SK-N-SH treated with all-trans-retinoic acid at 6 μM for 48 hours (cell line): ENCODE results near the gene TMA7B.

ENCODE experiments used
- ATAC-seq: fragments of 200-7000 bp; cut with Tn5 transposase; 3 replicates; pipeline ENCODE4 v1.9.1; 2020; ENCODE audit warnings: mild to moderate bottlenecking, moderate library complexity
- ARNTL ChIP-seq: fragments of 450-650 bp; formaldehyde crosslinking; IDR thresholded peaks from 2 replicates; pipeline ENCODE4 v1.5.0; 2020; ENCODE audit warnings: low read depth, mild to moderate bottlenecking, moderate library complexity, borderline replicate concordance
- BACH2 ChIP-seq: fragments of 250-450 bp; sonication (Bioruptor Pico); IDR thresholded peaks from 2 replicates; pipeline ENCODE4 v1.9.0; 2021; ENCODE audit warnings: mild to moderate bottlenecking, borderline replicate concordance
- CSDC2 ChIP-seq: fragments of 250-450 bp; sonication (Bioruptor Pico); IDR thresholded peaks from 2 replicates; pipeline ENCODE4 v1.5.0; 2020; ENCODE audit warnings: mild to moderate bottlenecking, moderate library complexity
- ESRRG ChIP-seq: fragments of 250-450 bp; sonication (Bioruptor Pico); IDR thresholded peaks from 2 replicates; pipeline ENCODE4 v1.6.1; 2021; ENCODE audit warnings: mild to moderate bottlenecking
- GLIS3 ChIP-seq: fragments of 250-450 bp; sonication (Bioruptor Pico); IDR thresholded peaks from 2 replicates; pipeline ENCODE4 v1.5.0; 2020; ENCODE audit warnings: mild to moderate bottlenecking, moderate library complexity
- ISL1 ChIP-seq: fragments of 250-450 bp; sonication (Bioruptor Pico); IDR thresholded peaks from 2 replicates; pipeline ENCODE4 v2.1.2; 2022; ENCODE audit warnings: mild to moderate bottlenecking, moderate library complexity
- OSR1 ChIP-seq: fragments of 250-450 bp; sonication (Bioruptor Pico); IDR thresholded peaks from 2 replicates; pipeline ENCODE4 v1.8.0; 2022; ENCODE audit warnings: moderate library complexity, mild to moderate bottlenecking, inconsistent platforms
- PPARA ChIP-seq: fragments of 250-450 bp; sonication (Bioruptor Pico); IDR thresholded peaks from 2 replicates; pipeline ENCODE4 v1.5.0; 2020; ENCODE audit warnings: mild to moderate bottlenecking, borderline replicate concordance
- RARB ChIP-seq: fragments of 250-450 bp; sonication (Bioruptor Pico); IDR thresholded peaks from 2 replicates; pipeline ENCODE4 v1.8.0; 2021; ENCODE audit warnings: mild to moderate bottlenecking, moderate library complexity
- SNAI2 ChIP-seq: fragments of 250-450 bp; sonication (Bioruptor Pico); IDR thresholded peaks from 2 replicates; pipeline ENCODE4 v1.5.0; 2020; ENCODE audit warnings: mild to moderate bottlenecking, moderate library complexity
- TCF4 ChIP-seq: fragments of 250-450 bp; sonication (Bioruptor Pico); IDR thresholded peaks from 2 replicates; pipeline ENCODE4 v1.8.0; 2021; ENCODE audit warnings: mild to moderate bottlenecking, moderate library complexity, borderline replicate concordance
- TOX ChIP-seq: fragments of 250-450 bp; sonication (Bioruptor Pico); IDR thresholded peaks from 2 replicates; pipeline ENCODE4 v1.8.0; 2021; ENCODE audit warnings: mild to moderate bottlenecking, moderate library complexity, borderline replicate concordance
- ZC3H10 ChIP-seq: fragments of 250-450 bp; sonication (Bioruptor Pico); IDR thresholded peaks from 2 replicates; pipeline ENCODE4 v1.5.1; 2021; ENCODE audit warnings: mild to moderate bottlenecking, moderate library complexity
- ZFP30 ChIP-seq: fragments of 450-650 bp; formaldehyde crosslinking; IDR thresholded peaks from 2 replicates; pipeline ENCODE4 v1.5.0; 2022; ENCODE audit warnings: mild to moderate bottlenecking, moderate library complexity
- ZNF70 ChIP-seq: fragments of 450-650 bp; formaldehyde crosslinking; IDR thresholded peaks from 2 replicates; pipeline ENCODE4 v1.5.0; 2020; ENCODE audit warnings: mild to moderate bottlenecking, moderate library complexity
- TF ChIP-seq, protein P1 (sequence below): fragments of 250-450 bp; sonication (Bioruptor Pico); IDR thresholded peaks from 2 replicates; pipeline ENCODE4 v1.5.1; 2020; ENCODE audit warnings: low read depth, mild to moderate bottlenecking, moderate library complexity
- TF ChIP-seq, protein P2 (sequence below): fragments of 250-450 bp; sonication (Bioruptor Pico); IDR thresholded peaks from 2 replicates; pipeline ENCODE4 v1.8.0; 2020; ENCODE audit warnings: mild to moderate bottlenecking, moderate library complexity, borderline replicate concordance
- TF ChIP-seq, protein P3 (sequence below): fragments of 250-450 bp; sonication (Bioruptor Pico); IDR thresholded peaks from 2 replicates; pipeline ENCODE4 v1.8.0; 2021; ENCODE audit warnings: low read depth, mild to moderate bottlenecking, moderate library complexity, borderline replicate concordance
- TF ChIP-seq, protein P4 (sequence below): fragments of 250-450 bp; sonication (Bioruptor Pico); IDR thresholded peaks from 2 replicates; pipeline ENCODE4 v1.5.1; 2021; ENCODE audit warnings: mild to moderate bottlenecking, moderate library complexity
- TF ChIP-seq, protein P5 (sequence below): fragments of 250-450 bp; sonication (Bioruptor Pico); IDR thresholded peaks from 2 replicates; pipeline ENCODE4 v1.5.0; 2020; ENCODE audit warnings: mild to moderate bottlenecking, moderate library complexity

Gene TMA7B

DNA sequence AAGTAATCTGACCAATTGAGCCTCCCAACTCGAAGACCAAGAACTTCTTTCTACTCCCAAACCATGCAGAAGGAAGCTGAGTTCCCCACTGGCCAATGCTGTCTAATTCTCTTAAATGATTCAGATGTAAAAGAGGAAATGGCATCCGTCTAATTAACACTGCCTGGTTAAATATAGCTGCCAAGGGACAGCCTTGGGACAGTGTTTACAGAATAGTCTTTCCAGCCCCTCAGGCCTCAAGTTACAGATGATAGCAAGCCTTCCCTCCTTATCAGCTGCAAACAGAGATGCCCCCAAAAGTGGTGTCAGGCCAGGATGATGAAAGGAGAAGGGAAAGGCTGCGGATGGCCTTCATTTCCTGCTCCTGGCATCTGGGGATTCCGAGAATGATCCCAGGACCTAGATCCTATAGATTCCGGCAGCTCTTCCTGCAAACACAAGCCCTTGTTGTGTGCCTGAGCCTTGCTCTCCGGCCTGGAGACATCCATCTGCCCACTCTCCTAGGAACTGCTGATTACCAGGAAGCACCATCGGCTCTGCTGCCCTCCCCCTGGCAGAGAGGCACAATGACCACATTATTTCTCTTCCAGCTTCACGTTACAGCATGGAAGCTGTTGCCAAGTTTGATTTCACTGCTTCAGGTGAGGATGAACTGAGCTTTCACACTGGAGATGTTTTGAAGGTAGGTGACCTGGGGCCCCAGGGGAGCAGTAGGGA is 13.5 kb upstream of the TMA7B start:
- ATAC-seq: no peak
- TF ChIP-seq, protein P1, sequence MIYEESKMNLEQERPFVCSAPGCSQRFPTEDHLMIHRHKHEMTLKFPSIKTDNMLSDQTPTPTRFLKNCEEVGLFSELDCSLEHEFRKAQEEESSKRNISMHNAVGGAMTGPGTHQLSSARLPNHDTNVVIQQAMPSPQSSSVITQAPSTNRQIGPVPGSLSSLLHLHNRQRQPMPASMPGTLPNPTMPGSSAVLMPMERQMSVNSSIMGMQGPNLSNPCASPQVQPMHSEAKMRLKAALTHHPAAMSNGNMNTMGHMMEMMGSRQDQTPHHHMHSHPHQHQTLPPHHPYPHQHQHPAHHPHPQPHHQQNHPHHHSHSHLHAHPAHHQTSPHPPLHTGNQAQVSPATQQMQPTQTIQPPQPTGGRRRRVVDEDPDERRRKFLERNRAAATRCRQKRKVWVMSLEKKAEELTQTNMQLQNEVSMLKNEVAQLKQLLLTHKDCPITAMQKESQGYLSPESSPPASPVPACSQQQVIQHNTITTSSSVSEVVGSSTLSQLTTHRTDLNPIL: no peak
- TF ChIP-seq, protein P2, sequence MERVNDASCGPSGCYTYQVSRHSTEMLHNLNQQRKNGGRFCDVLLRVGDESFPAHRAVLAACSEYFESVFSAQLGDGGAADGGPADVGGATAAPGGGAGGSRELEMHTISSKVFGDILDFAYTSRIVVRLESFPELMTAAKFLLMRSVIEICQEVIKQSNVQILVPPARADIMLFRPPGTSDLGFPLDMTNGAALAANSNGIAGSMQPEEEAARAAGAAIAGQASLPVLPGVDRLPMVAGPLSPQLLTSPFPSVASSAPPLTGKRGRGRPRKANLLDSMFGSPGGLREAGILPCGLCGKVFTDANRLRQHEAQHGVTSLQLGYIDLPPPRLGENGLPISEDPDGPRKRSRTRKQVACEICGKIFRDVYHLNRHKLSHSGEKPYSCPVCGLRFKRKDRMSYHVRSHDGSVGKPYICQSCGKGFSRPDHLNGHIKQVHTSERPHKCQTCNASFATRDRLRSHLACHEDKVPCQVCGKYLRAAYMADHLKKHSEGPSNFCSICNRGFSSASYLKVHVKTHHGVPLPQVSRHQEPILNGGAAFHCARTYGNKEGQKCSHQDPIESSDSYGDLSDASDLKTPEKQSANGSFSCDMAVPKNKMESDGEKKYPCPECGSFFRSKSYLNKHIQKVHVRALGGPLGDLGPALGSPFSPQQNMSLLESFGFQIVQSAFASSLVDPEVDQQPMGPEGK (CRISPR knock-in tag): no peak
- TF ChIP-seq RARB (CRISPR knock-in tag): no peak
- no peak for TF ChIP-seq ZC3H10
- TF ChIP-seq TCF4 (CRISPR knock-in tag): no peak
- no peak for TF ChIP-seq ISL1 (CRISPR knock-in tag)
- TF ChIP-seq PPARA (CRISPR knock-in tag): no peak
- TF ChIP-seq TOX (CRISPR knock-in tag): no peak
- no peak for TF ChIP-seq ARNTL (CRISPR knock-in tag)
- TF ChIP-seq CSDC2 (CRISPR knock-in tag): no peak
- no peak for TF ChIP-seq ESRRG (CRISPR knock-in tag)
- TF ChIP-seq SNAI2: no peak
- no peak for TF ChIP-seq GLIS3 (CRISPR knock-in tag)
- TF ChIP-seq, protein P3, sequence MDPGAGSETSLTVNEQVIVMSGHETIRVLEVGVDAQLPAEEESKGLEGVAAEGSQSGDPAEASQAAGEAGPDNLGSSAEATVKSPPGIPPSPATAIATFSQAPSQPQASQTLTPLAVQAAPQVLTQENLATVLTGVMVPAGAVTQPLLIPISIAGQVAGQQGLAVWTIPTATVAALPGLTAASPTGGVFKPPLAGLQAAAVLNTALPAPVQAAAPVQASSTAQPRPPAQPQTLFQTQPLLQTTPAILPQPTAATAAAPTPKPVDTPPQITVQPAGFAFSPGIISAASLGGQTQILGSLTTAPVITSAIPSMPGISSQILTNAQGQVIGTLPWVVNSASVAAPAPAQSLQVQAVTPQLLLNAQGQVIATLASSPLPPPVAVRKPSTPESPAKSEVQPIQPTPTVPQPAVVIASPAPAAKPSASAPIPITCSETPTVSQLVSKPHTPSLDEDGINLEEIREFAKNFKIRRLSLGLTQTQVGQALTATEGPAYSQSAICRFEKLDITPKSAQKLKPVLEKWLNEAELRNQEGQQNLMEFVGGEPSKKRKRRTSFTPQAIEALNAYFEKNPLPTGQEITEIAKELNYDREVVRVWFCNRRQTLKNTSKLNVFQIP (CRISPR knock-in tag): no peak
- no peak for TF ChIP-seq OSR1
- no peak for TF ChIP-seq ZNF70 (CRISPR knock-in tag)
- TF ChIP-seq, protein P4, sequence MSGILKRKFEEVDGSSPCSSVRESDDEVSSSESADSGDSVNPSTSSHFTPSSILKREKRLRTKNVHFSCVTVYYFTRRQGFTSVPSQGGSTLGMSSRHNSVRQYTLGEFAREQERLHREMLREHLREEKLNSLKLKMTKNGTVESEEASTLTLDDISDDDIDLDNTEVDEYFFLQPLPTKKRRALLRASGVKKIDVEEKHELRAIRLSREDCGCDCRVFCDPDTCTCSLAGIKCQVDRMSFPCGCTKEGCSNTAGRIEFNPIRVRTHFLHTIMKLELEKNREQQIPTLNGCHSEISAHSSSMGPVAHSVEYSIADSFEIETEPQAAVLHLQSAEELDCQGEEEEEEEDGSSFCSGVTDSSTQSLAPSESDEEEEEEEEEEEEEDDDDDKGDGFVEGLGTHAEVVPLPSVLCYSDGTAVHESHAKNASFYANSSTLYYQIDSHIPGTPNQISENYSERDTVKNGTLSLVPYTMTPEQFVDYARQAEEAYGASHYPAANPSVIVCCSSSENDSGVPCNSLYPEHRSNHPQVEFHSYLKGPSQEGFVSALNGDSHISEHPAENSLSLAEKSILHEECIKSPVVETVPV (CRISPR knock-in tag): no peak
- no peak for TF ChIP-seq BACH2
- TF ChIP-seq, protein P5, sequence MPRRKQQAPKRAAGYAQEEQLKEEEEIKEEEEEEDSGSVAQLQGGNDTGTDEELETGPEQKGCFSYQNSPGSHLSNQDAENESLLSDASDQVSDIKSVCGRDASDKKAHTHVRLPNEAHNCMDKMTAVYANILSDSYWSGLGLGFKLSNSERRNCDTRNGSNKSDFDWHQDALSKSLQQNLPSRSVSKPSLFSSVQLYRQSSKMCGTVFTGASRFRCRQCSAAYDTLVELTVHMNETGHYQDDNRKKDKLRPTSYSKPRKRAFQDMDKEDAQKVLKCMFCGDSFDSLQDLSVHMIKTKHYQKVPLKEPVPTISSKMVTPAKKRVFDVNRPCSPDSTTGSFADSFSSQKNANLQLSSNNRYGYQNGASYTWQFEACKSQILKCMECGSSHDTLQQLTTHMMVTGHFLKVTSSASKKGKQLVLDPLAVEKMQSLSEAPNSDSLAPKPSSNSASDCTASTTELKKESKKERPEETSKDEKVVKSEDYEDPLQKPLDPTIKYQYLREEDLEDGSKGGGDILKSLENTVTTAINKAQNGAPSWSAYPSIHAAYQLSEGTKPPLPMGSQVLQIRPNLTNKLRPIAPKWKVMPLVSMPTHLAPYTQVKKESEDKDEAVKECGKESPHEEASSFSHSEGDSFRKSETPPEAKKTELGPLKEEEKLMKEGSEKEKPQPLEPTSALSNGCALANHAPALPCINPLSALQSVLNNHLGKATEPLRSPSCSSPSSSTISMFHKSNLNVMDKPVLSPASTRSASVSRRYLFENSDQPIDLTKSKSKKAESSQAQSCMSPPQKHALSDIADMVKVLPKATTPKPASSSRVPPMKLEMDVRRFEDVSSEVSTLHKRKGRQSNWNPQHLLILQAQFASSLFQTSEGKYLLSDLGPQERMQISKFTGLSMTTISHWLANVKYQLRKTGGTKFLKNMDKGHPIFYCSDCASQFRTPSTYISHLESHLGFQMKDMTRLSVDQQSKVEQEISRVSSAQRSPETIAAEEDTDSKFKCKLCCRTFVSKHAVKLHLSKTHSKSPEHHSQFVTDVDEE (CRISPR knock-in tag): no peak

DNA sequence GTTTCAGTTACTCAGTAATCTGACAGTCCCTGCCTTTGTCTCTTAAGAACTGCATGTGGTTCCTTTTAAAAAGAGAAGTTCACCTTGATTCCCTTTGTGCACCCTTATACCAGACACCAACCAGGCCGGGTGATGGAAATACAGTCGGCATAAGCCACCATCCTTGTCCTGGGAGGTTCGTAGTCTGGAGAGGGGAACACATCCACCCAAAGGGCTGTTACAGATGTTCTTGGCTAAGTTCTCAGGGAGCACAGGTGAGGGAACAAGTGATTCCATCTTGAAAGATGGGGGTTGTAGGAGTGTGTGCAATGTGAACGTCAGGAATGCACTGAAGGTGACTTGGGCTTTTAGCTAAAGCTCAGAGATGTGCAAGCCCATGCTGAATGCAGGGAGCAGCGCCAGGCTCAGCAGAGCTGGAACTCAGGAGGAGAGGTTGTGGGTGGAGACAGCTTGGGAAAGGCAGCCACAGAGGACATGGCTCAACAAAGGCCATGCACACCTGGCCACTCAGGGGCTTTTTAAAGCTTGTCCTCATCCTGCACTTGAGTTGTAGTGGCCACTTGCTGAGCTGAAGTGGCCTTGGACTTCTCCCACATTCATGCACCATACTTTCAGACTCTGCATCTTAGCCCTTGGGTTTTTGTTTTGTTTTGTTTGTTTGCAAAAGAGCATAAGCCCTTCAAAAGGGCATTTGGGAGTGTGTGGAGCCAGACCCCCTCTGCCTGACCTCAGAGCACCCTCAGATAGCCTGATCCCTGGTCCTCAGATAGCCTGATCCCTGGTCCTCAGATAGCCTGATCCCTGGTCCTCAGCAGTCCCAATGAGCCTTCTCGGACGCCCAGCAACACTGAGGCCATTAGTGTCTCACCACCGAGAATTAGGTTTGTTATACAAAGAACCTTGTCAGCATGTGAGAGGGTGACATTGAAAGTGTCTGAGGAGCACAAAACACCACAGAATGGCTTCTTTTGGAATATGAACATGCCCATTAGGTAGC is 12.7 kb upstream of the TMA7B start:
- no peak for ATAC-seq
- TF ChIP-seq, protein P4 (CRISPR knock-in tag): no peak
- TF ChIP-seq PPARA (CRISPR knock-in tag) (no peak), ZFP30 (CRISPR knock-in tag) (no peak), ESRRG (CRISPR knock-in tag) (no peak), TCF4 (CRISPR knock-in tag) (no peak), ARNTL (CRISPR knock-in tag) (no peak), ZC3H10 (no peak), CSDC2 (CRISPR knock-in tag) (no peak), GLIS3 (CRISPR knock-in tag) (no peak), SNAI2 (no peak), RARB (CRISPR knock-in tag) (no peak), ISL1 (CRISPR knock-in tag) (no peak)
- TF ChIP-seq, protein P5 (CRISPR knock-in tag): no peak
- TF ChIP-seq, protein P2 (CRISPR knock-in tag): no peak
